ENCODE results near the gene NEK10.

Gene NEK10

DNA sequence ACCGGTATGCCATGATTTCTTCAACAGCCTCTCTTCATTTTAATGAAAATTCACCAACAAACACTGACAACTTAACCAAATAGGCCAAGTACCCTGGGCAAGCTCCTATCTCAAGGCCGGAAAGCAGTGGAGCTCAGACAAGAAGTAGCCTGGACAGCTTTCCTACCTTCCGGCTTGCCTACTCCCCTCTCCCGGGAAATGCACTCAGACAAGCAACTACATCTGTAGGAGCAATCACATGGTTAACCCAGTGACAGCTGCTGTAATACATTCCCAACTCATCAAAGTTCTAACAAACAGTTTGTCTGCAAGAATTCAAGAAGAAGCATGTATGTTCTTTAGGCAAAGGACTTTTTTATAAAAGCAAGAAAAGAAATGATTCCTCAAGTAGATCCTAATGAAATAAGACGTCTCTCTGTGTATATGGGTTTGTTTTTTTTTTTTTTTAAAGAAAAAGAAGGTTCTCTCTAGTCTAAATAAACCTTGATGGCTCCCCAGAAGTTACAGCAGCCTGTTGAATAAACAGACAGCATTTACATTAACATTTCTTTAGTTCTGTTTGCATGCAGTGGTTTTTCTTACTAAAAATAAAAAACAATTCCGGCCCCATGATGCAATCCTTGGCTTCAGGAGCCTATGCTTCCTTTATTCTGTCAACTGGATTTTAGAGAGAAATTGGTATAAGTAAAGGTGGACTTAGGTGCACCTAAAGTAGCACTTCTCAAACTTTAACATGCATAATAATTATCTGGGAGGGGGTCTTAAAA, 278.7 kb downstream of the NEK10 start:
- DNase-seq, result no peak

DNA sequence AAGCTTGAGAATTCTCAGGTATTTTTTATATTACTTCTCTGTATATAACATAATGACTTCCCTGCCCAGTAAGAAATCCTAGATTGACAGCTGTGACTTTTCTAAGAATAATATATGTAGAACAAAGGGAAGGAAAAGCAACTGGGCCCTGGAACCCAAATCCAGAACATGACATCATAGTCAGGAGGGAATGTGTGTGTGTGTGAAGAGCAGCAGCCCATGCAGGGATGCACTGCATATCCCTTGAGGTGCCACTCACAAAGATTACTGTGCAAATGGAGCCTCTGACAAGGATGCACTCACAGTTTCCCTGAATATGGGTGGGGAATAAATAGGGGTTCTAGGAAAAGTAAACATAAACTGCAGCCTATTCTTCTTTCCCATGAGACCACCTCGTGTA, 279.5 kb downstream of the NEK10 start:
- no peak for DNase-seq

DNA sequence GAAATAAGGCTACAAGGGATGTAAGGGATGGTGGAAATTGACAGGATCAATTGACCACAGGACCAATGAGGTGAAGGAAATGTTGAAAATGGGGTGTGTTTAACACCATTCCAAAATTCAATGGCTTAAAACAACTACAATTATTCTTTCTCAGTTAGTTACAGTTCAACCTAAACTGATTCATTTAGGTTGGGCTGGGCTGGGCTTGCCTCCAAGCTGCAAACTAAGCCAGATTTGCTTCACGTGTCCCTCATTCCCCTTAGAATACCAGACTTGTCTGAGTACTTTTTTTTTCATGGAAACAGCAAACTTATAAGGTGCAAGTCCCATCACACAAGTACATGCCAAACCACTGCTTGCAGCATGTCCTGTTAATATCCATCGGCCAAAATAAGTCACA, 280.1 kb downstream of the NEK10 start:
- no peak for DNase-seq

DNA sequence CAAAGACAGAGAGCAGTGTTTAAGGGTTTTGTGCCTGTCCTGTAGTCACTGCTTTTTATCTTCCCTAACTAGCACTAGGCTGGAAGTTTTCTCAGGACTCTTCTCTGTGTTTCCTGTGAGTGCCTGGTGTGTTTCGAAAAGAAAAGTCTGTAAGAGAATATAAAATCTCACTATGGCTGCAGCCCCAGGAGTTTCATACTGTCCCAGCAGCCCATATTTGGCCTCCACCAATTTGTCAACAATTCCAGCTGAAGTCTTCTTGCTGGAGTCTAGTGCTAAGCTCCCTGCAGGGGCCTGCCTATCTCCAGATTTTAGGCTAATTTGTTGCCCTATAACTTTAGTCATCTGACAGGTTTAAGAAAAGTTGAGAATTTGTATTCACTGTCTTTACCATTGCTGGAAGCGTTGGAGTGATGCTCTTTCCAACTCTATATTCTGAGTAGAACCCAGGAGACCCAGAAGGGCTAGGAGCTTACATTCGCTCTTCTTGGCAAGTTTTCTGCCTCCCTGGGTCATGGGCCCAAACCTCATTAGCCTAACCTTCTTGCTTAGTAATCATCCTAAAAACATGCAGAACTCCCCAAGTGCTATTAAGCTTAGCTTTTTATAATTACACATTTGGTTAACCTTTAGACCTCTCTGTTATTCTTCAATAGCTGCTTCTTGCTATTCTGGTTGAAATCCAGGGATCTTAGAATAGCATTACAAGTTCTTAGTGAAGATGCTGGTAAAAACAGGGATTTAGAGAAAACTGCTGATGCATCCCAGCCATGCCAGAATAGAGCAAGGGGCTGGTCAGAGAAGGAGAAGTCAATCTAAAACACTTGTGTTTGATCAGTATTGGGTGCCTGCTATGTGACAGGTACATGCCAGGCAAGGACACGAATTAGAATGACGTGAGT, 283.1 kb downstream of the NEK10 start:
- no peak for DNase-seq

DNA sequence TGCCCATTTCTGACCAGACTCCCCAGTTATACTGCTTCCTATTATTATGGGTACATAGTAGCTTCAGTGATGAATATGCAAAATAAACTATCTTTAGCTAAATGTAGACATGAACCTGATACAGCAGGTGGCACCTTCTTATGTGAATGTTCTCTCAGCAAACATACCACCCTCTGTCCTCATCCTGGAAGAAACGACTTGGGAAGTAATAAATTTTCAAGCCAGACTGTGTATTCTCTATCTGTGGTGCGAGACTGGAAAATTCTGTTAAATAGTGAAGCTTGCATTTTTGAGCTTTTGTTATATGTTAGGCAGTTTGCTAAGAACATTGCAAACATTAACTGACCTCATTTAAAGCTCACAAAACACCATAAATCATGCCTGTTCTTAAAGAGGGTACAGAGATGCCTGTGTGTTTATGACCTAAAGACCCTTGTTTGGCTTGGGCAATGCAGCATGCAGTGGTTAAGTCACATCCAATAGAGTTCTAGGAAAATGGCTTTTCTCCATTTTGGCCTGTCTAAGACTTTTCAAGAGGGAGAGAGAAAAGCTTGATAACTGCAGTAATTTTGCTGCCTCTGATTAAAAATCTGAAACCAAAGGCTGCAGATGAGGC, 287.1 kb downstream of the NEK10 start:
- DNase-seq, result no peak

DNA sequence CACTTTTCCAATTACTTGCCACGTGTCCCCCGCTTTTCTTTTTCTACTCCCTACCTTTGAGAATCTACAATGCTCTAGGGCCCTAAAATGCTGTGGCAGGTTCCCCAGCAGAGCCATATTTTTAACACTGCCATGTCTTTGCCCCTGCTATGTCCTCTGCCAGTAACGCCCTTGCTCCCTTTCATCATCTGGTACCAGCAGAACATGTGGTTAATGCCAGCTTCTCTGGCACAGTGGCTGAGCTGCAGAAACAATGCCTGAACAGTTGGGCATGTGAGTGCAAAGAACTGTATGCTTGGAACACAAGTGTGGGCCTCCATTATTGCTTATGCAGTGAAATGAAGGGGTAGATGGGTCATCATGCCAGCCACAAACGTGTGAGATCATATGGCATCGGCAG, 287.6 kb downstream of the NEK10 start:
- no peak for DNase-seq

DNA sequence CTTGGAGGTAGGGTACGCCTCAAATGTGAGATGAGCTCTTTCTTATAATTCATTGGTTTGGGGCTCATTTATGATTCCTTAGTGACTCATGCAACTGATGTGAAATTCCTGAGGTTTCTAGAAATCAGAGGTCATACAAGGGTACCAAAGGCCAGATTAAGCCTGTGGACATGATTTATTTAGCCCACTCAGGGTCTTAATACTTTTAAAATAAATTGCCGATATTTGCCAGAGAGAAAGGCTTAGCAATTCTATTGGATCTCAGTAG, 289.0 kb downstream of the NEK10 start:
- no peak for DNase-seq

DNA sequence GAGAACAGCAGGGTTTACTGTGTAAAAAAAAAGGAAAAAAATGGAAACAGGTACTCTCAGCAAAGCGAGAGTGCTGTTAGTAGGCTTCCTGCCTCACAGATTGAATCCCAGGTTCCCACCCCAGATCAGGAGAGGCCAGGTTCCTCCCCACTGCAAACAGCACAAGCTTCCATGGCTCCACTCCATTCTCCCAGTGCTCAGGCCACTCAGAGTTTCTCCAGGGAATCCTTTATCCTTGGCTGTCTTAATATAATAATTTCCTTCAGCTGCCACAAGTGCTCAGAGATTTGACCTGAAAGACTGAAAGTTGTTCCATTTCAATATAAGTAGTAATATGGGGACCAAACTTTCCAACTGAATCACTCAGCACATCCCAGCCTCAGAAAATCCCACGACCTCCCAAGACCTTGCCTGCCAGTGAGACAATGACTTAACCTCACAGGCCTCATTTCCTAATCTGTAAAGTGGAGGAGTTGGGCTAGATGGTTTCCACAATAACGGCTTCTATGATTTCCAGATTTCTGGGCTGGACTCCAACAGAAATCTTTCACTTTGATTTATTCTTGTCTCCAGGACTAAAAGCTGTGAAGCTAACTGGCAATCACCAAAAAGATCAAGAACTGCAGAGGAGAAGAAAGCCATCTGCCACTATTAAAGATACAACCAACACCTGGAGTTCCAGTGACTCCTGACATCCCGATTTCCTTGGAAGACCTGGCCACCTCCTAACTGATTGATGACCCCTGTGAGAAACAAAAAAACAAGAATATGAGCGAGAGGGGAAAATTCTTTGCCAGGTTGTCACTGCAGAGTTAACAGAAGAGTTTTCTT, 289.5 kb downstream of the NEK10 start:
- DNase-seq, result no peak

DNA sequence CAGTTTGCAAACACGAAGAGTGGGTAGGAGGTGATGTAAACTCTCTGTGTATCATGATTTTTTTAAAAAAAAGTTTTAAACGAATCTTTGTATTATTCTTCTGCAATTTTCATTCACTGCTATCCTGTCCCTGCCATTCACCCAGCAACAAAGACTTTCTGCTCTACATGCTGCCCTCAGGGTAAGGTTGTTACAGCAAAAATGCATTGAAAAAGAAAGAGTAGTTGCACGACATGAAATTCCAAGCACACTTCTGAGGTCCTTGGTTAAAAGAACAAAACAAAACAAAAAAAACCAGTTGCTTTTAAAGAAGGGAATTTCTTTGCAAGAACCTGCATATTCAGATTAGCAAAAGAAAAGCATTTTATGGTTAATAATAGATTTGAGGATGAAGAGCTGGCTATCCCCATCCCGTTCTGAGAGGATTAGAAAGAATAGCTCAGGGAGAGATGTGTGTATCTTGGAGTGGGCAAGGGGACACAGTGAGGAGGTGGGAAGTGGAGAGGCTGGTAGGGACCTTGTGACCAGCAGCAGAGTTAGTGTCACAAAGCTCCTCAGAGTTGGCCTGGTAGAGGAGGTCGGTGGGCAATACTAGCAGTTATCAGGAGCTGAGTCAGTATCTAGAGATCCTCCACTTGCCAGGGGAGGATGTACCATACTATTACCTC, 290.8 kb downstream of the NEK10 start:
- DNase-seq, result no peak

DNA sequence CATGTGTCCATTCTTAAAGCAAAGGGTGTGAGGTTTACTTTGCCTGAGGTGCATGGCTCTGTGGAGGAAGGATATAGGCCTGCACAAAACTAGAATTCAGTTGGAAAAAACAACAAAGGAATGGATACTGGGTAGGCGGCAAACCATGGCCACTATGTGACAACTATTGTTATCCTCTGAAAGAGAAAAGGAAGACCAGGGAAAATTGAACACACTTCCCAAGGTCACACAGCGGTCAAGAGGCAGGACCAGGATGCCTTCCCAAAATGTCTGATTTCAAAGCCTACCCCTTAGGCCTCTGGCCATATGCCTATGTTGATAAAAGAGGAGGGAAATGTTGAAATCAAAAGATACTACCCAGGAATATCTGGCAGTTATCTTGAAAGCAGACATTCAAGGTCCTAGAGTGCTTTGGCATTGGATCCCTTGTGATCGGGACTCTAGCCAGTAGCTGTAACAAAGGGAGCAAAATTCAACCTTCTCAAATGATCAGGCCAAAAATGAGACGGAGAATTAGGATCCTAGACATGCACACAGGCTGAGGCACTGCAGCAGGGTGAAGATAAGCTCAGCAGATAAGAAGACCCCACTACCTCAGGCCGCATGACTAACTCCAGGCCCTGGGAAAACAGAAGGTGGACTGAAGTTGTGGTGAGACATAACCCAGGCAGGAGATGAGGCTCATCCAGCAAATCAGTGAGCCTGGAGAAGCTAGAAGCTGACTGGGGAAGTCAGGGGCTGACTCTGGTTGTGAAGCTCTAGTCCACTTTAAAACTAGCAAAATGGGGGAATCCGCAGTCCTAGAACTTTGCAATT, 292.2 kb downstream of the NEK10 start:
- no peak for DNase-seq

DNA sequence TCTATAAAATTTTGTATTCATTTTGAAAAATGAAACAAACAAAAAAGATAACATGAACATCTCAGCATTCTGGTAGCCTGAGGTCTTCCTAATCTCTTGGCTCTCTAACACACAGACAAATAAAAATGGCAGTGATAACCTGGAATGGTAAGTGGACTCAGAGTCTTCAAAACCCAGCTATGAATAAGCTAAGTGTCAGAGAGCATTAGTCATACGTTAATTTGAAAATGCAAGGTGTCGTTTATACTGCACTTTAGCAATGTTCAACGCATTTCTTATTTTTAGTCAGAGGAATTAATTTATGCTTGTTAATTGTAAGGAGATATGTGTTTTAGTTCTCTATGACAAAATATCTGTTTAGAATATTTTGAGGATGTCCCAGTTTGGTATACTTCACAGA, 294.3 kb downstream of the NEK10 start:
- no peak for DNase-seq

DNA sequence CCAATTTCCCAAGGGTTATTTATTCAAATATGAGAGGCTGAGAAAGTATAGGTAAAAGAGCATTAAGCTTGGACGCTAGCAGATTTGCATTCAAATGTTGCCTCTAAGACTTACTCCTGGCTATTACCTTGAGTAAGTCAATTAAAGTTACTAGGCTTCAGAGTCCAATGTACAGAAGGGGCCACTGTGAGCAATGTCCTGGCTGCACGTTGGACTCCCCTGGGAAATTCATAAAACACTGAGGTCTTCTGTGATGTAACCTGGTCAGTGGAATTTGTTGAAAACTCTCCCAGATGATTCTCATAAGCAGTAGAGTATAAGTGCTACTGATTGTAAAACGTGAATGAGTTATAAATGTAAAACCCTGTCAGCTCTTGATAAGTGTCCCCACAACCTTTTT, 295.3 kb downstream of the NEK10 start:
- no peak for DNase-seq

DNA sequence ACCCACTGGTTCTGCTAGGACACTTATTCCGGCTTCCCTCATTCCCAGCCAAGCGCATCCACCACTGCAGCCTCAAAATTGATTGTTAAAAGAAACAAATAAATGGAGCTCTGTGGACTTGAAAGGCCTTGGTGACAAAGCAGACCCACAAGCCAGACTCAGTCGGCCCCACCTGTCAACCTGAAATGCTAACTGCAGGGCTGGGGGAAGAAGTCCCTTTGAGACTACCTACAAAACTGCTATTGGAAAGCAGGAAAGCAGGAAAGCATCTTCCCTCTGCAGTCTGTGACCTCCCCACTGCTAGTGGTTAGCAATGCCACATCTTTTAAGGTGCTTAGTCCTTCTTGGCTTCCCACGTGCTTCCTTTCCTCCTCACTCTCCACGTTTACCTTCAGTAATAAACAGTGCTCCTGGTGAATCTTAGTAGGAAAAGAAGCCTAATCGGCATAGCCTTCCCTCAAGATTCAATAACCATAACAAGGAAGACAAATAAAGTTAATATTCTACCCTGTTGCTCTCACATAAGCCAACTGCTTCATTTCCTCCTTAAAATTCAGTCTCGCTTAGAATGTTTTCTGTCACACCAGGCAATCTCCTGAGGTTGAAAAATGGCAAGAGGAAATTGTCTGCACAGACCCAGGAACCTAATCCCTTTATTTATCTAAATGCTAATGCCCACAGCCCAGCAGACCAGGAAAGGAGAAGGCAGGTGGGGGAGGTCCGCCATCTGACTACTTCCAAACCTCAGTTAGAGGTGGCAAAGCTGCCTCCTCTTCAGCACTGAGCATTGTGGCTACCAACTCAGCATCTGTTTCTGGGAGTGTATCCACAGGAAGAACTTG, 296.2 kb downstream of the NEK10 start:
- no peak for DNase-seq

DNA sequence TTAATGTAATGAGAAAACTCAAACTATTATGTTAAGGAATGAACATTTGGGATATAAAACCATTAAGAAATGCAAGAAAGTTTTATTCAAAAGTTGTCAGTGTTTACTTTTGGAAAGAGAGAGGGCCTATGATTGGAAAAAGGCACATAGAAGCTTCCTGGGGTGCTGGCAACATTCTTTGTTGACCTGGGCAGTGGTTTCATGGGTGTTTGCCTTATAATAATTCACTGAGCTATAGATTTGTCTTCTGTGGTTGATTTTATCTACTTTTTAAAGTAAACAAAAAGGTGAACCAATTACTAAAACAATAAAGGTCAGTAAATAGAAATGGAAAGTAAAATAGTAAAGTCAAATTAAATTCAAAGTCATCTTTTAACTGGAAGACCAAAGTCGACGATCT, 308.8 kb downstream of the NEK10 start:
- DNase-seq, result no peak

All from KG1 (cell line).